Globus pallidus (tissue), 1 donor: ENCODE measurements around the gene SLC25A21.

Experiments used
- DNase-seq: peaks from one replicate; pipeline ENCODE4 v3.0.0-alpha.2; 2015; ENCODE audit warnings: low spot score

The SLC25A21 gene

GRCh38 chr14:36766974-36767373 lies 405.4 kb downstream of the SLC25A21 start:
- DNase-seq: no peak

- no peak for DNase-seq
Observed at GRCh38 chr14:36757734-36758601, 414.4 kb downstream of the SLC25A21 start.

- no peak for DNase-seq
Observed at GRCh38 chr14:36756226-36756625, 416.2 kb downstream of the SLC25A21 start.

GRCh38 chr14:36755756-36756155 lies 416.6 kb downstream of the SLC25A21 start:
- no peak for DNase-seq

- no peak for DNase-seq
Observed at GRCh38 chr14:36751920-36752319, 420.5 kb downstream of the SLC25A21 start.

- DNase-seq: no peak
Observed at GRCh38 chr14:36751106-36751505, 421.3 kb downstream of the SLC25A21 start.

GRCh38 chr14:36750244-36750643 lies 422.2 kb downstream of the SLC25A21 start:
- no peak for DNase-seq

- no peak for DNase-seq
Observed at GRCh38 chr14:36748610-36749213, 423.7 kb downstream of the SLC25A21 start.

- no peak for DNase-seq
Observed at GRCh38 chr14:36747411-36748184, 424.8 kb downstream of the SLC25A21 start.

- DNase-seq: no peak
Observed at GRCh38 chr14:36746872-36747271, 425.5 kb downstream of the SLC25A21 start.

- DNase-seq: no peak
Observed at GRCh38 chr14:36741858-36742257, 430.5 kb downstream of the SLC25A21 start.

GRCh38 chr14:36738269-36738668 lies 434.1 kb downstream of the SLC25A21 start:
- DNase-seq: no peak

GRCh38 chr14:36726128-36726527 lies 446.3 kb downstream of the SLC25A21 start:
- no peak for DNase-seq

GRCh38 chr14:36724162-36724561 lies 448.2 kb downstream of the SLC25A21 start:
- no peak for DNase-seq

- no peak for DNase-seq
Observed at GRCh38 chr14:36723530-36723929, 448.9 kb downstream of the SLC25A21 start.

GRCh38 chr14:36721877-36722276 lies 450.5 kb downstream of the SLC25A21 start:
- no peak for DNase-seq

GRCh38 chr14:36720657-36721056 lies 451.7 kb downstream of the SLC25A21 start:
- no peak for DNase-seq

GRCh38 chr14:36719823-36720222 lies 452.6 kb downstream of the SLC25A21 start:
- no peak for DNase-seq

GRCh38 chr14:36718216-36718615 lies 454.2 kb downstream of the SLC25A21 start:
- no peak for DNase-seq

GRCh38 chr14:36717363-36717762 lies 455.0 kb downstream of the SLC25A21 start:
- no peak for DNase-seq

- no peak for DNase-seq
Observed at GRCh38 chr14:36716614-36717184, 455.7 kb downstream of the SLC25A21 start.

- DNase-seq: no peak
Observed at GRCh38 chr14:36713960-36714703, 458.3 kb downstream of the SLC25A21 start.
